ENCODE measurements around the gene DNM2.
A peak's percentile ranks its signal among the peaks of the same experiment; 100 is the strongest.

DNM2 gene

GRCh38 chr19:10712754-10713153, 5.1 kb upstream of the DNM2 start:
- Histone ChIP-seq H3K27me3 (ENCODE audit: control insufficient read depth, insufficient read depth, low read length) (no peaks in the 10 kb centered on the region), H3K9ac (ENCODE audit: low read length) (no peak overlapping the region), H3K4me1 (ENCODE audit: control insufficient read depth, insufficient read depth, low read length) (no peaks in the 10 kb centered on the region), H3K27ac (ENCODE audit: low read depth, low read length) (no peak overlapping the region), H3K36me3 (ENCODE audit: control insufficient read depth, insufficient read depth, low read length) (peaks cover 20% of the 10 kb centered on the region), H3K9me3 (ENCODE audit: control insufficient read depth, insufficient read depth, low read depth, low read length) (no peaks in the 10 kb centered on the region), H3K4me3 (ENCODE audit: low read depth, low read length) (no peak overlapping the region)

- Histone ChIP-seq H3K36me3 (ENCODE audit: control insufficient read depth, insufficient read depth, low read length) (peaks cover 20% of the 10 kb centered on the region), H3K27me3 (ENCODE audit: control insufficient read depth, insufficient read depth, low read length) (no peaks in the 10 kb centered on the region), H3K9me3 (ENCODE audit: control insufficient read depth, insufficient read depth, low read depth, low read length) (no peaks in the 10 kb centered on the region), H3K4me3 (ENCODE audit: low read depth, low read length) (no peak overlapping the region), H3K4me1 (ENCODE audit: control insufficient read depth, insufficient read depth, low read length) (no peaks in the 10 kb centered on the region), H3K9ac (ENCODE audit: low read length) (no peak overlapping the region), H3K27ac (ENCODE audit: low read depth, low read length) (no peak overlapping the region)
These were observed 4.6 kb upstream of the DNM2 start for GRCh38 chr19:10713317-10713716.

GRCh38 chr19:10717054-10717355, 874 bp upstream of the DNM2 start:
- peak overlapping the region; percentile 44 for H3K4me3 ChIP-seq (ENCODE audit: low read depth, low read length)
- no peaks in the 10 kb centered on the region for H3K9me3 ChIP-seq (ENCODE audit: control insufficient read depth, insufficient read depth, low read depth, low read length)
- H3K36me3 ChIP-seq (ENCODE audit: control insufficient read depth, insufficient read depth, low read length) = peaks cover 16% of the 10 kb centered on the region
- peaks cover 7% of the 10 kb centered on the region; the same call in 1 of the 2 replicates for H3K4me1 ChIP-seq (ENCODE audit: control insufficient read depth, insufficient read depth, low read length)
- peak overlapping the region; percentile 53 for H3K9ac ChIP-seq (ENCODE audit: low read length)
- H3K27me3 ChIP-seq (ENCODE audit: control insufficient read depth, insufficient read depth, low read length) = no peaks in the 10 kb centered on the region
- H3K27ac ChIP-seq (ENCODE audit: low read depth, low read length) = no peak overlapping the region

GRCh38 chr19:10718205-10719196, 622 bp downstream of the DNM2 start:
- H3K4me1 ChIP-seq (ENCODE audit: control insufficient read depth, insufficient read depth, low read length) = peaks cover 7% of the 10 kb centered on the region; the same call in 1 of the 2 replicates
- H3K9me3 ChIP-seq (ENCODE audit: control insufficient read depth, insufficient read depth, low read depth, low read length) = no peaks in the 10 kb centered on the region
- H3K36me3 ChIP-seq (ENCODE audit: control insufficient read depth, insufficient read depth, low read length) = peaks cover 7% of the 10 kb centered on the region
- peak overlapping the region; percentile 96 for H3K9ac ChIP-seq (ENCODE audit: low read length)
- H3K4me3 ChIP-seq (ENCODE audit: low read depth, low read length) = peak overlapping the region; percentile 88
- H3K27ac ChIP-seq (ENCODE audit: low read depth, low read length) = peak overlapping the region; percentile 85; the same call in 1 of the 2 replicates
- no peaks in the 10 kb centered on the region for H3K27me3 ChIP-seq (ENCODE audit: control insufficient read depth, insufficient read depth, low read length)

GRCh38 chr19:10719466-10719961, 1.6 kb downstream of the DNM2 start:
- Histone ChIP-seq H3K27ac (ENCODE audit: low read depth, low read length) (no peak overlapping the region), H3K36me3 (ENCODE audit: control insufficient read depth, insufficient read depth, low read length) (peaks cover 7% of the 10 kb centered on the region), H3K4me1 (ENCODE audit: control insufficient read depth, insufficient read depth, low read length) (peaks cover 7% of the 10 kb centered on the region; the same call in 1 of the 2 replicates), H3K9me3 (ENCODE audit: control insufficient read depth, insufficient read depth, low read depth, low read length) (no peaks in the 10 kb centered on the region), H3K9ac (ENCODE audit: low read length) (peak overlapping the region; percentile 96), H3K4me3 (ENCODE audit: low read depth, low read length) (peak overlapping the region; percentile 88), H3K27me3 (ENCODE audit: control insufficient read depth, insufficient read depth, low read length) (no peaks in the 10 kb centered on the region)

- H3K4me1 ChIP-seq (ENCODE audit: control insufficient read depth, insufficient read depth, low read length) = peaks cover 7% of the 10 kb centered on the region; the same call in 1 of the 2 replicates
These were observed 2.8 kb downstream of the DNM2 start for GRCh38 chr19:10720607-10721125.

GRCh38 chr19:10723591-10723990, 5.7 kb downstream of the DNM2 start:
- Histone ChIP-seq H3K4me3 (ENCODE audit: low read depth, low read length) (no peak overlapping the region), H3K9me3 (ENCODE audit: control insufficient read depth, insufficient read depth, low read depth, low read length) (no peaks in the 10 kb centered on the region), H3K27ac (ENCODE audit: low read depth, low read length) (no peak overlapping the region), H3K36me3 (ENCODE audit: control insufficient read depth, insufficient read depth, low read length) (peaks cover 8% of the 10 kb centered on the region), H3K27me3 (ENCODE audit: control insufficient read depth, insufficient read depth, low read length) (no peaks in the 10 kb centered on the region), H3K4me1 (ENCODE audit: control insufficient read depth, insufficient read depth, low read length) (peaks cover 7% of the 10 kb centered on the region; the same call in 1 of the 2 replicates), H3K9ac (ENCODE audit: low read length) (no peak overlapping the region)

More at GRCh38 chr19:10720607-10721125, 2.8 kb downstream of the DNM2 start:
- Histone ChIP-seq H3K4me3 (ENCODE audit: low read depth, low read length) (no peak overlapping the region), H3K9me3 (ENCODE audit: control insufficient read depth, insufficient read depth, low read depth, low read length) (no peaks in the 10 kb centered on the region), H3K9ac (ENCODE audit: low read length) (no peak overlapping the region), H3K27ac (ENCODE audit: low read depth, low read length) (no peak overlapping the region), H3K36me3 (ENCODE audit: control insufficient read depth, insufficient read depth, low read length) (peaks cover 8% of the 10 kb centered on the region), H3K27me3 (ENCODE audit: control insufficient read depth, insufficient read depth, low read length) (no peaks in the 10 kb centered on the region)

- Histone ChIP-seq H3K9ac (ENCODE audit: low read length) (no peak overlapping the region), H3K9me3 (ENCODE audit: control insufficient read depth, insufficient read depth, low read depth, low read length) (no peaks in the 10 kb centered on the region), H3K36me3 (ENCODE audit: control insufficient read depth, insufficient read depth, low read length) (peaks cover 8% of the 10 kb centered on the region), H3K4me3 (ENCODE audit: low read depth, low read length) (no peak overlapping the region), H3K4me1 (ENCODE audit: control insufficient read depth, insufficient read depth, low read length) (no peaks in the 10 kb centered on the region), H3K27me3 (ENCODE audit: control insufficient read depth, insufficient read depth, low read length) (no peaks in the 10 kb centered on the region), H3K27ac (ENCODE audit: low read depth, low read length) (no peak overlapping the region)
These were observed 6.7 kb downstream of the DNM2 start for GRCh38 chr19:10724573-10725071.

GRCh38 chr19:10725415-10725814, 7.5 kb downstream of the DNM2 start:
- Histone ChIP-seq H3K27ac (ENCODE audit: low read depth, low read length) (no peak overlapping the region), H3K9me3 (ENCODE audit: control insufficient read depth, insufficient read depth, low read depth, low read length) (no peaks in the 10 kb centered on the region), H3K36me3 (ENCODE audit: control insufficient read depth, insufficient read depth, low read length) (peaks cover 7% of the 10 kb centered on the region), H3K4me1 (ENCODE audit: control insufficient read depth, insufficient read depth, low read length) (0 out of 2 replicates have a peak, but pooled peaks cover 2% of the 10 kb centered on the region), H3K27me3 (ENCODE audit: control insufficient read depth, insufficient read depth, low read length) (no peaks in the 10 kb centered on the region), H3K9ac (ENCODE audit: low read length) (no peak overlapping the region), H3K4me3 (ENCODE audit: low read depth, low read length) (no peak overlapping the region)

GRCh38 chr19:10726268-10726667, 8.4 kb downstream of the DNM2 start:
- H3K4me1 ChIP-seq (ENCODE audit: control insufficient read depth, insufficient read depth, low read length) = peaks cover 2% of the 10 kb centered on the region; the same call in 1 of the 2 replicates
- no peak overlapping the region for H3K27ac ChIP-seq (ENCODE audit: low read depth, low read length)
- no peak overlapping the region for H3K9ac ChIP-seq (ENCODE audit: low read length)
- H3K9me3 ChIP-seq (ENCODE audit: control insufficient read depth, insufficient read depth, low read depth, low read length) = no peaks in the 10 kb centered on the region
- peaks cover 3% of the 10 kb centered on the region; the same call in 1 of the 2 replicates for H3K36me3 ChIP-seq (ENCODE audit: control insufficient read depth, insufficient read depth, low read length)
- H3K27me3 ChIP-seq (ENCODE audit: control insufficient read depth, insufficient read depth, low read length) = no peaks in the 10 kb centered on the region
- H3K4me3 ChIP-seq (ENCODE audit: low read depth, low read length) = no peak overlapping the region
